Endothelial cell of umbilical vein (primary cell): ENCODE data around the gene CSPG5.
A peak's percentile ranks its signal among the peaks of the same experiment; 100 is the strongest.

ENCODE experiments used
- EZH2 ChIP-seq: IDR thresholded peaks from 2 replicates; pipeline ENCODE4 v1.6.1; 2012; ENCODE audit warnings: borderline replicate concordance, low read depth, mild to moderate bottlenecking, moderate library complexity, low read length, inconsistent platforms; ENCODE audit not compliant: severe bottlenecking
- FOS ChIP-seq: IDR thresholded peaks from 2 replicates; pipeline ENCODE4 v1.6.1; 2011; ENCODE audit warnings: mild to moderate bottlenecking, low read length, moderate library complexity, borderline replicate concordance; ENCODE audit not compliant: insufficient read depth
- GATA2 ChIP-seq: IDR thresholded peaks from 2 replicates; pipeline ENCODE4 v1.7.0; 2011; ENCODE audit warnings: low read depth, mild to moderate bottlenecking, moderate library complexity, mixed read lengths, low read length; ENCODE audit not compliant: insufficient read length, insufficient read depth
- JUN ChIP-seq: IDR thresholded peaks from 2 replicates; pipeline ENCODE4 v1.6.1; 2011; ENCODE audit warnings: borderline replicate concordance, low read depth; ENCODE audit not compliant: insufficient read length, insufficient read depth
- MAX ChIP-seq: IDR thresholded peaks from 2 replicates; pipeline ENCODE4 v1.6.1; 2011; ENCODE audit not compliant: insufficient read depth, insufficient read length
- MYC ChIP-seq: IDR thresholded peaks from one replicate; pipeline ENCODE4 v1.6.1; 2011; ENCODE audit warnings: mild to moderate bottlenecking, low read depth, low read length
- POLR2A ChIP-seq: IDR thresholded peaks from 2 replicates; pipeline ENCODE4 v1.6.1; 2012; ENCODE audit warnings: low read depth, mild to moderate bottlenecking, control low read depth, low read length
- POLR2AphosphoS5 ChIP-seq: IDR thresholded peaks from 2 replicates; pipeline ENCODE4 v1.6.1; 2012; ENCODE audit warnings: low read depth, mild to moderate bottlenecking, control low read depth, low read length, moderate library complexity; ENCODE audit not compliant: insufficient read depth
- TF ChIP-seq, protein P1 (sequence below), 2 donors: IDR thresholded peaks; 1 replicate in 1 of 2; 2 replicates in 1 of 2; pipeline ENCODE4 v1.5.1; 2011; ENCODE audit warnings: low read length in 2 of 2, mild to moderate bottlenecking in 2 of 2, moderate library complexity in 2 of 2, control low read depth in 1 of 2, inconsistent platforms in 1 of 2, low read depth in 1 of 2; ENCODE audit not compliant: insufficient read depth in 1 of 2; ENCODE audit errors: extremely low read depth in 1 of 2

GRCh38 chr3:47578691-47579632, at the start of gene CSPG5:
- TF ChIP-seq, protein P1, sequence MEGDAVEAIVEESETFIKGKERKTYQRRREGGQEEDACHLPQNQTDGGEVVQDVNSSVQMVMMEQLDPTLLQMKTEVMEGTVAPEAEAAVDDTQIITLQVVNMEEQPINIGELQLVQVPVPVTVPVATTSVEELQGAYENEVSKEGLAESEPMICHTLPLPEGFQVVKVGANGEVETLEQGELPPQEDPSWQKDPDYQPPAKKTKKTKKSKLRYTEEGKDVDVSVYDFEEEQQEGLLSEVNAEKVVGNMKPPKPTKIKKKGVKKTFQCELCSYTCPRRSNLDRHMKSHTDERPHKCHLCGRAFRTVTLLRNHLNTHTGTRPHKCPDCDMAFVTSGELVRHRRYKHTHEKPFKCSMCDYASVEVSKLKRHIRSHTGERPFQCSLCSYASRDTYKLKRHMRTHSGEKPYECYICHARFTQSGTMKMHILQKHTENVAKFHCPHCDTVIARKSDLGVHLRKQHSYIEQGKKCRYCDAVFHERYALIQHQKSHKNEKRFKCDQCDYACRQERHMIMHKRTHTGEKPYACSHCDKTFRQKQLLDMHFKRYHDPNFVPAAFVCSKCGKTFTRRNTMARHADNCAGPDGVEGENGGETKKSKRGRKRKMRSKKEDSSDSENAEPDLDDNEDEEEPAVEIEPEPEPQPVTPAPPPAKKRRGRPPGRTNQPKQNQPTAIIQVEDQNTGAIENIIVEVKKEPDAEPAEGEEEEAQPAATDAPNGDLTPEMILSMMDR (IDR thresholded peaks at IDR 0.05; ENCODE audit: extremely low read depth in 1 of 2, insufficient read depth in 1 of 2, low read depth in 1 of 2, low read length in 2 of 2), result no peak
- TF ChIP-seq EZH2, result peak; percentile 88
- no peak for TF ChIP-seq FOS
- TF ChIP-seq POLR2A, result no peak
- TF ChIP-seq MAX, result no peak
- no peak for TF ChIP-seq POLR2AphosphoS5
- no peak for TF ChIP-seq MYC
- TF ChIP-seq JUN, result no peak
- TF ChIP-seq GATA2, result no peak
